ENCODE data around the gene PLEKHN1.
A peak's percentile ranks its signal among the peaks of the same experiment; 100 is the strongest.

The PLEKHN1 gene

DNA sequence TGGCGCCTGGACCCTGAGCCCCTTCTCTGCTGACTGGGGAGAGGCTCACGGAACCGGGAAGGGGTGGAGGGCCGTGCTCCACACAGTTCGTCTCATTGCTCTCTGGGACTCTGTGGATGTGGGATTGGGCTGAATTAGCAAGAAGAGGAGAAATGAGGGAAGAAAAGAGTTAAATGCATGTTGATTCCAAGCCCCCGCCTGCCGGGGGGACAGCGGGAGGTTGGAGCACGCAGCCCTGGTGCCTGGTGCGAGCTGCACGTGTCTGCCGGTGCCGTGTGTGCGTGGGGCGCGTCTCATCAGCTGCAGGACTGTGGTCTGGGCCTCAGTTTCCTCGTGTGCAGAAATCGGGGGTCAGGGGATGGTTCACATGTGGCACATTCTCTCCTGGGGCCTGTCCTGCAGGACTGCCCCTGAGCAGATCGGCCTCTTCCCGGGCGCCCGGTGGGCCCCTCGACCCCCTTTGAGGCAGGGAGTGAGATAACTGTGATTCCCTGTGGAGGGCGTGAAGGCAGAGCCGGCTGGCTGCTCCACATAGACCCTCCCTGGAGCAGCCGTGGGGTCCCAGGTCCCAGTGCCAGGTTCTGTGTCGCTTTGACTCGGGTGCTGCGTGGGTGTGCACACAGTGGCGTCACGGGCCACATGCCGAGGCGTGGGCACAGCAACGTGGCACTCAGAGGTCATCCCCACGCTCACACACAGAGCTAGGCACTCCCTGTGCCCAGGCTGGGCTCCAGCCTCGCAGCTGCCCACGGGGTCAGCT is 31.1 kb upstream of the PLEKHN1 start:
- peak overlapping the region in 1 of 2 experiments; percentile 50 for H2BK12ac ChIP-seq (ENCODE audit: low read length in 2 of 2)
- no peak overlapping the region for H3K9ac ChIP-seq (ENCODE audit: low read length)
- 29% methylated on average over 35 of the region's 37 CpGs for WGBS
- H4K91ac ChIP-seq (ENCODE audit: low read length) = no peak overlapping the region
- no peak overlapping the region for H2BK120ac ChIP-seq (ENCODE audit: low read depth, low read length)
- H3K14ac ChIP-seq (ENCODE audit: low read length in 2 of 2) = peak overlapping the region in 1 of 2 experiments; percentile 74
- no peak for DNase-seq
- H3K4me2 ChIP-seq (ENCODE audit: low read length, poor library complexity, severe bottlenecking) = no peak overlapping the region
- peaks cover 46 to 63% of the 10 kb centered on the region in 2 experiments for H3K27me3 ChIP-seq (ENCODE audit: control insufficient read depth in 1 of 2, insufficient read depth in 1 of 2, low read length in 2 of 2)
- no peaks in the 10 kb centered on the region for H3K36me3 ChIP-seq (ENCODE audit: control insufficient read depth in 1 of 2, insufficient read depth in 2 of 2, low read depth in 1 of 2, low read length in 2 of 2)
- H4K8ac ChIP-seq (ENCODE audit: low read length) = no peak overlapping the region
- H3K9me3 ChIP-seq (ENCODE audit: control insufficient read depth, low read length) = no peaks in the 10 kb centered on the region
- H3K18ac ChIP-seq (ENCODE audit: low read depth in 1 of 2, low read length in 2 of 2) = peak overlapping the region in 1 of 2 experiments; percentile 18
- peak overlapping the region in 1 of 2 experiments; percentile 10 for H3K4me3 ChIP-seq (ENCODE audit: insufficient read depth in 1 of 2, low read depth in 1 of 2, low read length in 2 of 2)
- H3K27ac ChIP-seq (ENCODE audit: low read length, poor library complexity, severe bottlenecking) = no peak overlapping the region
- H2AK5ac ChIP-seq (ENCODE audit: low read length, severe bottlenecking) = no peak overlapping the region
- H2AFZ ChIP-seq (ENCODE audit: low read depth, low read length) = no peak overlapping the region
- peaks cover 51% of the 10 kb centered on the region for H3K4me1 ChIP-seq (ENCODE audit: control insufficient read depth, insufficient read depth, low read depth, low read length)
- no peaks in the 10 kb centered on the region for H3K79me1 ChIP-seq (replicated peaks; ENCODE audit: low read length, poor library complexity, severe bottlenecking)
- H3K23ac ChIP-seq (ENCODE audit: low read length in 2 of 2) = peak overlapping the region in 1 of 2 experiments; percentile 57
- no peak overlapping the region for H2BK5ac ChIP-seq (ENCODE audit: low read depth, low read length, poor library complexity, severe bottlenecking)
- no peak overlapping the region for H3K4ac ChIP-seq (ENCODE audit: low read depth in 1 of 2, low read length in 2 of 2)
- H2BK15ac ChIP-seq (ENCODE audit: low read depth, poor library complexity, severe bottlenecking) = no peak overlapping the region

- H3K18ac ChIP-seq (ENCODE audit: low read depth in 1 of 2, low read length in 2 of 2) = peak overlapping the region in 1 of 2 experiments; percentile 18
- H3K14ac ChIP-seq (ENCODE audit: low read length in 2 of 2) = peak overlapping the region in 1 of 2 experiments; percentile 74
- H3K23ac ChIP-seq (ENCODE audit: low read length in 2 of 2) = peak overlapping the region in 1 of 2 experiments; percentile 97
- H2BK120ac ChIP-seq (ENCODE audit: low read depth, low read length) = no peak overlapping the region
- no peak overlapping the region for H3K27ac ChIP-seq (ENCODE audit: low read length, poor library complexity, severe bottlenecking)
- no peak overlapping the region for H2BK12ac ChIP-seq (ENCODE audit: low read length in 2 of 2)
- no peak overlapping the region for H3K4ac ChIP-seq (ENCODE audit: low read depth in 1 of 2, low read length in 2 of 2)
- H2BK15ac ChIP-seq (ENCODE audit: low read depth, poor library complexity, severe bottlenecking) = no peak overlapping the region
- H3K4me3 ChIP-seq (ENCODE audit: insufficient read depth in 1 of 2, low read depth in 1 of 2, low read length in 2 of 2) = no peak overlapping the region
- H2BK5ac ChIP-seq (ENCODE audit: low read depth, low read length, poor library complexity, severe bottlenecking) = no peak overlapping the region
- H3K9me3 ChIP-seq (ENCODE audit: control insufficient read depth, low read length) = no peaks in the 10 kb centered on the region
- H2AFZ ChIP-seq (ENCODE audit: low read depth, low read length) = no peak overlapping the region
- 8% methylated on average over 27 of the region's 30 CpGs for WGBS
- H3K4me2 ChIP-seq (ENCODE audit: low read length, poor library complexity, severe bottlenecking) = no peak overlapping the region
- DNase-seq = peak; percentile 40
- H4K8ac ChIP-seq (ENCODE audit: low read length) = no peak overlapping the region
- no peak overlapping the region for H3K9ac ChIP-seq (ENCODE audit: low read length)
- H3K79me1 ChIP-seq (replicated peaks; ENCODE audit: low read length, poor library complexity, severe bottlenecking) = no peaks in the 10 kb centered on the region
- H3K36me3 ChIP-seq (ENCODE audit: control insufficient read depth in 1 of 2, insufficient read depth in 2 of 2, low read depth in 1 of 2, low read length in 2 of 2) = no peaks in the 10 kb centered on the region
- no peak overlapping the region for H2AK5ac ChIP-seq (ENCODE audit: low read length, severe bottlenecking)
- peaks cover 50 to 57% of the 10 kb centered on the region in 2 experiments for H3K27me3 ChIP-seq (ENCODE audit: control insufficient read depth in 1 of 2, insufficient read depth in 1 of 2, low read length in 2 of 2)
- no peak overlapping the region for H4K91ac ChIP-seq (ENCODE audit: low read length)
- peaks cover 53% of the 10 kb centered on the region for H3K4me1 ChIP-seq (ENCODE audit: control insufficient read depth, insufficient read depth, low read depth, low read length)
Observed at GRCh38 chr1:935751-936231, 30.5 kb upstream of the PLEKHN1 start.

GRCh38 chr1:936348-937264 is 29.7 kb upstream of the PLEKHN1 start:
- Histone ChIP-seq H3K79me1 (replicated peaks; ENCODE audit: low read length, poor library complexity, severe bottlenecking) (no peaks in the 10 kb centered on the region), H3K4me3 (ENCODE audit: insufficient read depth in 1 of 2, low read depth in 1 of 2, low read length in 2 of 2) (no peak overlapping the region), H2BK120ac (ENCODE audit: low read depth, low read length) (no peak overlapping the region), H3K4ac (ENCODE audit: low read depth in 1 of 2, low read length in 2 of 2) (no peak overlapping the region), H3K36me3 (ENCODE audit: control insufficient read depth in 1 of 2, insufficient read depth in 2 of 2, low read depth in 1 of 2, low read length in 2 of 2) (no peaks in the 10 kb centered on the region), H2BK15ac (ENCODE audit: low read depth, poor library complexity, severe bottlenecking) (no peak overlapping the region), H3K27me3 (ENCODE audit: control insufficient read depth in 1 of 2, insufficient read depth in 1 of 2, low read length in 2 of 2) (peaks cover 49 to 51% of the 10 kb centered on the region in 2 experiments), H3K23ac (ENCODE audit: low read length in 2 of 2) (no peak overlapping the region), H2AK5ac (ENCODE audit: low read length, severe bottlenecking) (no peak overlapping the region), H3K4me1 (ENCODE audit: control insufficient read depth, insufficient read depth, low read depth, low read length) (peaks cover 52% of the 10 kb centered on the region), H3K14ac (ENCODE audit: low read length in 2 of 2) (no peak overlapping the region), H3K18ac (ENCODE audit: low read depth in 1 of 2, low read length in 2 of 2) (no peak overlapping the region), H3K4me2 (ENCODE audit: low read length, poor library complexity, severe bottlenecking) (no peak overlapping the region), H3K9me3 (ENCODE audit: control insufficient read depth, low read length) (no peaks in the 10 kb centered on the region), H2BK12ac (ENCODE audit: low read length in 2 of 2) (no peak overlapping the region), H3K9ac (ENCODE audit: low read length) (no peak overlapping the region), H4K8ac (ENCODE audit: low read length) (no peak overlapping the region), H3K27ac (ENCODE audit: low read length, poor library complexity, severe bottlenecking) (no peak overlapping the region), H2BK5ac (ENCODE audit: low read depth, low read length, poor library complexity, severe bottlenecking) (no peak overlapping the region), H4K91ac (ENCODE audit: low read length) (peak overlapping the region; percentile 41), H2AFZ (ENCODE audit: low read depth, low read length) (no peak overlapping the region)
- DNase-seq = no peak
- WGBS = 81% methylated on average over 43 of the region's 45 CpGs

GRCh38 chr1:937521-937920 is 28.8 kb upstream of the PLEKHN1 start:
- peaks cover 40 to 45% of the 10 kb centered on the region in 2 experiments for H3K27me3 ChIP-seq (ENCODE audit: control insufficient read depth in 1 of 2, insufficient read depth in 1 of 2, low read length in 2 of 2)
- no peak overlapping the region for H2AFZ ChIP-seq (ENCODE audit: low read depth, low read length)
- H3K23ac ChIP-seq (ENCODE audit: low read length in 2 of 2) = no peak overlapping the region
- peaks cover 56% of the 10 kb centered on the region for H3K4me1 ChIP-seq (ENCODE audit: control insufficient read depth, insufficient read depth, low read depth, low read length)
- H3K9ac ChIP-seq (ENCODE audit: low read length) = no peak overlapping the region
- H3K4ac ChIP-seq (ENCODE audit: low read depth in 1 of 2, low read length in 2 of 2) = no peak overlapping the region
- no peaks in the 10 kb centered on the region for H3K9me3 ChIP-seq (ENCODE audit: control insufficient read depth, low read length)
- 83% methylated on average over 16 of the region's 16 CpGs for WGBS
- no peaks in the 10 kb centered on the region for H3K36me3 ChIP-seq (ENCODE audit: control insufficient read depth in 1 of 2, insufficient read depth in 2 of 2, low read depth in 1 of 2, low read length in 2 of 2)
- no peak overlapping the region for H2BK15ac ChIP-seq (ENCODE audit: low read depth, poor library complexity, severe bottlenecking)
- no peaks in the 10 kb centered on the region for H3K79me1 ChIP-seq (replicated peaks; ENCODE audit: low read length, poor library complexity, severe bottlenecking)
- no peak overlapping the region for H3K4me3 ChIP-seq (ENCODE audit: insufficient read depth in 1 of 2, low read depth in 1 of 2, low read length in 2 of 2)
- H3K18ac ChIP-seq (ENCODE audit: low read depth in 1 of 2, low read length in 2 of 2) = no peak overlapping the region
- no peak overlapping the region for H3K4me2 ChIP-seq (ENCODE audit: low read length, poor library complexity, severe bottlenecking)
- no peak overlapping the region for H3K14ac ChIP-seq (ENCODE audit: low read length in 2 of 2)
- H4K91ac ChIP-seq (ENCODE audit: low read length) = no peak overlapping the region
- no peak for DNase-seq
- no peak overlapping the region for H4K8ac ChIP-seq (ENCODE audit: low read length)
- no peak overlapping the region for H2BK120ac ChIP-seq (ENCODE audit: low read depth, low read length)
- no peak overlapping the region for H2BK5ac ChIP-seq (ENCODE audit: low read depth, low read length, poor library complexity, severe bottlenecking)
- no peak overlapping the region for H3K27ac ChIP-seq (ENCODE audit: low read length, poor library complexity, severe bottlenecking)
- H2AK5ac ChIP-seq (ENCODE audit: low read length, severe bottlenecking) = no peak overlapping the region
- H2BK12ac ChIP-seq (ENCODE audit: low read length in 2 of 2) = no peak overlapping the region
